ENCODE data around the gene ADAMTSL2. TPM values are rescaled to one million over a fixed set of nuclear protein-coding genes. Genes with fewer than 3 reads are reported as not detected.

ADAMTSL2 gene
- polyA plus RNA-seq, 1 experiment, result not detected

GRCh38 chr9:133495327-133496293 is 38.9 kb upstream of the ADAMTSL2 start:
- no peaks in the 10 kb centered on the region for H3K36me3 ChIP-seq (ENCODE audit: control insufficient read depth, insufficient read depth, low read length)
- H3K4me3 ChIP-seq (ENCODE audit: low read depth, low read length), result no peak overlapping the region
- no peak for DNase-seq (ENCODE audit: low read depth)
- TF ChIP-seq CTCF (IDR thresholded peaks at IDR 0.05; ENCODE audit: insufficient read depth, low read depth, low read length), result no peak
- ChIA-PET CTCF (interaction anchor here (0.5 to 2.7 kb wide), 4 partner anchors 9 to 309 kb away, joined by 3 to 21 read pairs (median 6); no protein-coding TSS in a partner anchor), POLR2A (interaction anchor here (0.6 kb wide), 1 partner anchor 264 kb away, joined by 3 read pairs; no protein-coding TSS in a partner anchor)
- H3K27me3 ChIP-seq (ENCODE audit: control insufficient read depth, insufficient read depth, low read length), result peaks cover 22% of the 10 kb centered on the region

DNA sequence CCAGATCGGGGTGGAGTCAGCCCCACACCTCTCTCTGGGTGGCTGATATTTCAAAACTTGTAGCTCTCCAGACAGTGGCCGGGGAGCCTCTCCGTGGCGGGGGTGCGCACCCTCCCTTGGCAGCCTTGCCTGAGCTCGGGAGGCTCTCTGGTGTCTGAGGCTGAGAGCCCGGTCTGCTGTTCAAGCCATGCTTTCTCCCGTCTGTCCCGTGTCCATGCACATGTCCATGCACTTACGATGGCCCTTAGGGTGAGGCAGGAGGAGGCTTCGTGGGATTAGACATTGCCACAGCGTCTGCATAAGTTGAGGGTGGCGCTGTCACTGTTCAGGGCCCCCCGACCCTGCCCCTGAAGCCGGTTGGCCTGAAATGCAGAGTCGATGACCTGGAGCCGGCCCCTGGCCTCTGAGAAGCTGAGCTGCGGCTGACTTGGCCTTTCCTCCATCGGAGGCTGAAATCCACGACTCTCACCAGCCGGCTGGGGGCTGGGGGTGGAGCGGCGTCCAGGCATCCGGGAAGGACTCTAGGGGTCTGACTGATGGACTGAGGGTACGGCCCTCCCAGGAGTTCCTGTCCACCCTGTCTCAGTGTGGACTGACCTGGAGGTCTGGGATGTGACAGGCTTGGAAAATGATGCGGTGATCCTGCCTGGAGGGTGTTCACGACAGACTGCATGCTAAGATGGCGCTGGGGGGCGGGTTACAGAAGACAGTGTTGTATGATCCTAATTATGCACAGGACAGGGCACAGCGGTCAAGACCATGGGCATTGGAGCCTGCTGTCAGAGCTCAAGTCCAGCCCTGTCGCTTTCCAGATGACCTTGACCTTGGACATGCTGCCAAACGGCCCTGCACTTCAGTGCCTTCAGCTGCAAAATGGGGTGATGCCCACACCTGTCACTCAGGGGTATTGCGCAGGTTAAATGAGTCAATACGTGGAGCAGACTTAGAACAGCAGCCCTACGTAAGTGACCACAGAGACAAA is 37.4 kb upstream of the ADAMTSL2 start:
- ChIA-PET POLR2A (no interaction called here), CTCF (interaction anchor here (2.2 kb wide), 1 partner anchor 310 kb away, joined by 7 read pairs; no protein-coding TSS in a partner anchor)
- no peak for TF ChIP-seq CTCF (IDR thresholded peaks at IDR 0.05; ENCODE audit: insufficient read depth, low read depth, low read length)
- peaks cover 22% of the 10 kb centered on the region for H3K27me3 ChIP-seq (ENCODE audit: control insufficient read depth, insufficient read depth, low read length)
- no peak for DNase-seq (ENCODE audit: low read depth)
- H3K36me3 ChIP-seq (ENCODE audit: control insufficient read depth, insufficient read depth, low read length), result no peaks in the 10 kb centered on the region
- H3K4me3 ChIP-seq (ENCODE audit: low read depth, low read length), result no peak overlapping the region

- H3K36me3 ChIP-seq (ENCODE audit: control insufficient read depth, insufficient read depth, low read length), result no peaks in the 10 kb centered on the region
- POLR2A ChIA-PET, result no interaction called here
- DNase-seq (ENCODE audit: low read depth), result no peak
- peaks cover 20% of the 10 kb centered on the region for H3K27me3 ChIP-seq (ENCODE audit: control insufficient read depth, insufficient read depth, low read length)
- TF ChIP-seq CTCF (IDR thresholded peaks at IDR 0.05; ENCODE audit: insufficient read depth, low read depth, low read length), result no peak
- H3K4me3 ChIP-seq (ENCODE audit: low read depth, low read length), result no peak overlapping the region
- CTCF ChIA-PET, result interaction anchor here (0.7 to 1.2 kb wide), 5 partner anchors 10 to 313 kb away, joined by 3 to 6 read pairs (median 3); no protein-coding TSS in a partner anchor
Observed at GRCh38 chr9:133499132-133499891, 35.2 kb upstream of the ADAMTSL2 start.

- CTCF ChIA-PET, result interaction anchor here (1.0 kb wide), 2 partner anchors 10 to 13 kb away, joined by 3 to 4 read pairs; no protein-coding TSS in a partner anchor
- no peak for DNase-seq (ENCODE audit: low read depth)
- no peak overlapping the region for H3K4me3 ChIP-seq (ENCODE audit: low read depth, low read length)
- TF ChIP-seq CTCF (IDR thresholded peaks at IDR 0.05; ENCODE audit: insufficient read depth, low read depth, low read length), result no peak
- H3K36me3 ChIP-seq (ENCODE audit: control insufficient read depth, insufficient read depth, low read length), result no peaks in the 10 kb centered on the region
- POLR2A ChIA-PET, result no interaction called here
- H3K27me3 ChIP-seq (ENCODE audit: control insufficient read depth, insufficient read depth, low read length), result peaks cover 20% of the 10 kb centered on the region
Observed at GRCh38 chr9:133499892-133500270, 34.6 kb upstream of the ADAMTSL2 start.

Data from BJ (cell line).